T-helper 1 cell treated with Interleukin-12 subunit alpha and Interleukin-12 subunit beta and Interleukin-4 antibody, amounts not matched to agents 30 μg/mL and 1 μg/mL, for 36 hours (primary cell): ENCODE data around the gene ZNF567.
"Not testable (repeated sequence)": the region's sequence is repeated elsewhere in the genome, so short reads cannot be mapped to it uniquely, and the experiment has no call there.

Experiments
- H3K27ac Mint-ChIP-seq: one replicate; pipeline ENCODE4 v1.8.0; 2021; ENCODE audit warnings: mild to moderate bottlenecking, mixed read lengths
- H3K27me3 Mint-ChIP-seq: one replicate; pipeline ENCODE4 v1.8.0; 2021; ENCODE audit warnings: low read depth, mixed read lengths
- H3K36me3 Mint-ChIP-seq: one replicate; pipeline ENCODE4 v1.8.0; 2021; ENCODE audit warnings: low read depth, mixed read lengths
- H3K4me1 Mint-ChIP-seq: one replicate; pipeline ENCODE4 v1.8.0; 2021; ENCODE audit warnings: low read depth, mixed read lengths
- H3K4me3 Mint-ChIP-seq: one replicate; pipeline ENCODE4 v1.8.0; 2021; ENCODE audit warnings: mild to moderate bottlenecking, moderate library complexity, mixed read lengths
- H3K9me3 Mint-ChIP-seq: one replicate; pipeline ENCODE4 v1.8.0; 2021; ENCODE audit warnings: mixed read lengths

ZNF567 gene

GRCh38 chr19:36719687-36720556, 32.5 kb downstream of the ZNF567 start:
- no peaks in the 10 kb centered on the region for H3K4me1 Mint-ChIP-seq
- H3K4me3 Mint-ChIP-seq: no peak overlapping the region
- H3K36me3 Mint-ChIP-seq: peaks cover 62% of the 10 kb centered on the region
- peaks cover 56% of the 10 kb centered on the region for H3K9me3 Mint-ChIP-seq
- no peak overlapping the region for H3K27ac Mint-ChIP-seq
- no peaks in the 10 kb centered on the region for H3K27me3 Mint-ChIP-seq

- H3K27me3 Mint-ChIP-seq, H3K27ac Mint-ChIP-seq, H3K4me3 Mint-ChIP-seq, H3K4me1 Mint-ChIP-seq: not testable (repeated sequence)
- Mint-ChIP-seq H3K9me3 (peaks cover 85% of the 10 kb centered on the region), H3K36me3 (peaks cover 31% of the 10 kb centered on the region)
These were observed 48.8 kb downstream of the ZNF567 start for GRCh38 chr19:36736166-36736565.

GRCh38 chr19:36745870-36746269, 58.5 kb downstream of the ZNF567 start:
- H3K27me3 Mint-ChIP-seq: no peaks in the 10 kb centered on the region
- H3K4me1 Mint-ChIP-seq: no peaks in the 10 kb centered on the region
- H3K4me3 Mint-ChIP-seq: no peak overlapping the region
- peaks cover 71% of the 10 kb centered on the region for H3K9me3 Mint-ChIP-seq
- no peak overlapping the region for H3K27ac Mint-ChIP-seq
- peaks cover 45% of the 10 kb centered on the region for H3K36me3 Mint-ChIP-seq

GRCh38 chr19:36747750-36748149, 60.3 kb downstream of the ZNF567 start:
- no peaks in the 10 kb centered on the region for H3K27me3 Mint-ChIP-seq
- peaks cover 58% of the 10 kb centered on the region for H3K36me3 Mint-ChIP-seq
- no peak overlapping the region for H3K27ac Mint-ChIP-seq
- H3K4me1 Mint-ChIP-seq: no peaks in the 10 kb centered on the region
- H3K4me3 Mint-ChIP-seq: no peak overlapping the region
- H3K9me3 Mint-ChIP-seq: peaks cover 74% of the 10 kb centered on the region

GRCh38 chr19:36748431-36749275, 61.2 kb downstream of the ZNF567 start:
- no peaks in the 10 kb centered on the region for H3K4me1 Mint-ChIP-seq
- peaks cover 63% of the 10 kb centered on the region for H3K36me3 Mint-ChIP-seq
- no peak overlapping the region for H3K4me3 Mint-ChIP-seq
- H3K27ac Mint-ChIP-seq: no peak overlapping the region
- peaks cover 70% of the 10 kb centered on the region for H3K9me3 Mint-ChIP-seq
- H3K27me3 Mint-ChIP-seq: no peaks in the 10 kb centered on the region

GRCh38 chr19:36749613-36750012, 62.2 kb downstream of the ZNF567 start:
- H3K27ac Mint-ChIP-seq, H3K4me1 Mint-ChIP-seq, H3K27me3 Mint-ChIP-seq, H3K4me3 Mint-ChIP-seq: not testable (repeated sequence)
- Mint-ChIP-seq H3K36me3 (peaks cover 69% of the 10 kb centered on the region), H3K9me3 (peaks cover 72% of the 10 kb centered on the region)

- no peaks in the 10 kb centered on the region for H3K27me3 Mint-ChIP-seq
- H3K9me3 Mint-ChIP-seq: peaks cover 67% of the 10 kb centered on the region
- H3K4me3 Mint-ChIP-seq: no peak overlapping the region
- H3K4me1 Mint-ChIP-seq: no peaks in the 10 kb centered on the region
- peaks cover 71% of the 10 kb centered on the region for H3K36me3 Mint-ChIP-seq
- no peak overlapping the region for H3K27ac Mint-ChIP-seq
These were observed 62.8 kb downstream of the ZNF567 start for GRCh38 chr19:36750066-36750691.
